Ishikawa (cell line): ENCODE measurements around the gene ENOX1.

Experiments used
- CEBPB ChIP-seq: IDR thresholded peaks from 2 replicates; pipeline ENCODE4 v1.6.1; 2012
- CREB1 ChIP-seq: IDR thresholded peaks from 2 replicates; pipeline ENCODE4 v1.6.1; 2012; ENCODE audit warnings: low read depth
- EGR1 ChIP-seq: IDR thresholded peaks from 2 replicates; pipeline ENCODE4 v1.6.1; 2012
- EP300 ChIP-seq: IDR thresholded peaks from 2 replicates; pipeline ENCODE4 v1.6.1; 2012; ENCODE audit warnings: borderline replicate concordance
- FOXM1 ChIP-seq: IDR thresholded peaks from 2 replicates; pipeline ENCODE4 v1.6.1; 2012; ENCODE audit warnings: low read depth, borderline replicate concordance
- NFIC ChIP-seq: IDR thresholded peaks from 2 replicates; pipeline ENCODE4 v1.6.1; 2012
- RAD21 ChIP-seq: IDR thresholded peaks from 2 replicates; pipeline ENCODE4 v1.6.1; 2012; ENCODE audit warnings: low read depth
- REST ChIP-seq: IDR thresholded peaks from 2 replicates; pipeline ENCODE4 v1.6.1; 2012; ENCODE audit warnings: low read depth, mild to moderate bottlenecking
- TAF1 ChIP-seq: IDR thresholded peaks from 2 replicates; pipeline ENCODE4 v1.6.1; 2012; ENCODE audit warnings: low read depth, mild to moderate bottlenecking
- TCF12 ChIP-seq: IDR thresholded peaks from 2 replicates; pipeline ENCODE4 v1.6.1; 2012; ENCODE audit warnings: low read depth
- TEAD4 ChIP-seq: IDR thresholded peaks from 2 replicates; pipeline ENCODE4 v1.6.1; 2012
- YY1 ChIP-seq: IDR thresholded peaks from 2 replicates; pipeline ENCODE4 v1.6.1; 2012; ENCODE audit warnings: low read depth
- ZBTB7A ChIP-seq: IDR thresholded peaks from 2 replicates; pipeline ENCODE4 v1.6.1; 2012; ENCODE audit warnings: low read depth
- TF ChIP-seq, protein P1 (sequence below): IDR thresholded peaks from 2 replicates; pipeline ENCODE4 v1.6.1; 2012
- TF ChIP-seq, protein P2 (sequence below): IDR thresholded peaks from 2 replicates; pipeline ENCODE4 v1.6.1; 2012

ENOX1 gene

DNA sequence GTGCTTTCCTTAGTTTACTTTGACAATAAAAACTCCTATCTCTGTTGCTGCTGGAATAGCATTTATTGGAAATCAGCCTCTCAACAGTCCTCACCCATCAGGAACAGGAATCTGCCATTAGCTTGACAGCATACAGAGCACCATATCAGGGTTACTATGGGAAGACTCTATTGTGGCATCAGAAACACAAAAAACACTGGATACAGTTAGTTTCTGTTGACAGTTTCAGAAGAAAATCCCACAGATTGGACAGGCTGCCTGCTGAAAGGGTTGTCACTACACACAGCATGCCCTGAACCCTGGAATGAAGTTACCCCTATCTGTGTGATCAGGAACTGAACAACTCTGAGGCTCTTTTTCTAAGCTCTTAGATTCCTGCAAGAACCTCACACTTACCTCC is 172.7 kb downstream of the ENOX1 start:
- TF ChIP-seq, protein P1, sequence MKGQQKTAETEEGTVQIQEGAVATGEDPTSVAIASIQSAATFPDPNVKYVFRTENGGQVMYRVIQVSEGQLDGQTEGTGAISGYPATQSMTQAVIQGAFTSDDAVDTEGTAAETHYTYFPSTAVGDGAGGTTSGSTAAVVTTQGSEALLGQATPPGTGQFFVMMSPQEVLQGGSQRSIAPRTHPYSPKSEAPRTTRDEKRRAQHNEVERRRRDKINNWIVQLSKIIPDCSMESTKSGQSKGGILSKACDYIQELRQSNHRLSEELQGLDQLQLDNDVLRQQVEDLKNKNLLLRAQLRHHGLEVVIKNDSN, result no peak
- TF ChIP-seq TAF1 (no peak), YY1 (no peak), CEBPB (no peak), TEAD4 (no peak), RAD21 (no peak), CREB1 (no peak), EGR1 (no peak), REST (no peak), TCF12 (no peak), EP300 (no peak), ZBTB7A (no peak)
- TF ChIP-seq, protein P2, sequence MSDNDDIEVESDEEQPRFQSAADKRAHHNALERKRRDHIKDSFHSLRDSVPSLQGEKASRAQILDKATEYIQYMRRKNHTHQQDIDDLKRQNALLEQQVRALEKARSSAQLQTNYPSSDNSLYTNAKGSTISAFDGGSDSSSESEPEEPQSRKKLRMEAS, result no peak

DNA sequence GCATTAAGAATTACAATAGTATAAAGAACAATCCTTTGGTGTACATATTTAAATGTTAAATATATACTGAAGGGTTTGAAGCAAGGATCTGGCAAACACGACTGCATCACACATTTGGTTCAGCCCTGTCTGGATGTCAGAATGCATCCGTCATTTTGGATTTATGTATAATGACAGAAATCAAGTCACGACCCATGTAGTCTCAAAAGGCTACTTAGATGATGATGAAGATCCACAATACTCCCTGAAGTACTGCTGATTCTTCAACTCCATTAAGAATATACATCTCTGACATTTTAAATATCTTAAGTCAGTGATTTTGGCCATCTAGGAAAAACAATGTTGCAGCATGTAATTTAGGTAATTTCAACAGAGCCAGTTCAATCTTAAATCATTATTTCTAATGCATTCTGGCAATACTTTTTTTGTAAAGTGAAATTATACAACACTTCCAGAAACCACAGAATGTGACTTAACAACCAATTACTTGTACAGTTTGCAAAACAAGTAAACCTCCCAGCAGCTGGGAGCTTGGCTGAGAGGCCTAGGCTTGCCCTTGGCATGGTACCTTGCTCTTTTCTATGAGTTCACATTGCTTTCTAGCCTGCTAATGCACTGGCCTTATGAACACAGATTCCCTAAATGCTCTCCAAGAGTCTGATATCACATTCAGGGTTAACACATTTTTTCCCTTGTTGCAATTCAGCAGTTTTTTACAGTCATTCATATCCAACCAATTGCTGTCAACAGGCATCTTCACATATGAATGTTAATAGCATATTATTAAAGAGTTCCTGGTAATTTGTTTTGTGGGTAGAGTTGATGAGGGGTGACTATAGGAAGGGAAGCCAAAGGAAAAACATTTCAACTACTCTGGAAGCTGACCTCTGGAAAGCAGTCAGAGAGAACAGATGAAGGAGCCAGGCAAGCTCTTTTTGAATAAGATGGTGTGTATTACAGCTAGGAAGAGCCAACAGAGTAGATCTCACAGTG is 175.2 kb downstream of the ENOX1 start:
- TF ChIP-seq TCF12 (no peak), TEAD4 (no peak), YY1 (no peak)
- TF ChIP-seq, protein P1, result no peak

DNA sequence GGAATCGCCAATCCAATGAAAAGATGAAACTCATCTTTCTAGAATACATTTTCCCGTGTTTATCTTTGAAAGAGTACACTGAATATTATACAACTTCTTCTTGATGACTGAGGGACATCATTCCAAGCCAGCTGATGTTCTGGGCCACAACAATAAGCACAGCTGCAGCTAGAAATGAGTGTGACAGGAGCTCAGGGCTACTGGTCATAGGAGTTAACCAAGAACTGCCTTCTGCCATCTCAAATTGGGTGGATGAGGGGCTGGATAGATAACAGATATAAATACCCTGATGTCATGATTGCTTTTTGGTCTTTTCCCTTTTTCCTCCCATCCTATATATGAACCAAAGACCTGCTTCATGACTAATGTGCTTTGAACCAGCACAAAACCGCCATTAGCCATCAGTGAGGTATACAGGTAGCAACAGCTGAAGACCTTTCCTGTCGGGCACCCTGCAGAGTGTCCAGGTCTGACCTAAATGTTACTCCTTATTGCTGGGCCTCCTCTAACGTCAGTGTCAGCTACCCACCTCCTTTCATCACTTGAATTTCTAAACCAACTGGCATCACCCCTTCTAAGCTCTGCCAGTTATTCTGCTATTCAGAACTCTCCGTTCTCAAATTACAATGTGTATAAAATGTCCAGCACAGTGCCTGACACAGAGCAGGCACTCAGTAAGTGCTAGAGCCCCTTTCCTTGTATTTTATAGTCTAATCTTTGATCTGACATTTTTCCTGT is 178.2 kb downstream of the ENOX1 start:
- TF ChIP-seq ZBTB7A (no peak), RAD21 (no peak), EP300 (no peak), REST (no peak), NFIC (no peak), TAF1 (no peak), FOXM1 (no peak), CEBPB (no peak), TEAD4 (no peak), CREB1 (no peak), EGR1 (no peak), TCF12 (no peak), YY1 (no peak)
- TF ChIP-seq, protein P2, result no peak
- TF ChIP-seq, protein P1, result no peak

GRCh38 chr13:43597599-43597945 is 189.2 kb downstream of the ENOX1 start:
- TF ChIP-seq RAD21 (no peak), FOXM1 (no peak), CREB1 (no peak), EGR1 (no peak), REST (no peak), TEAD4 (no peak), EP300 (no peak), YY1 (no peak), CEBPB (no peak), ZBTB7A (no peak), TCF12 (no peak), TAF1 (no peak), NFIC (no peak)
- TF ChIP-seq, protein P2, result no peak
- TF ChIP-seq, protein P1, result no peak
